ENCODE results near the gene BCL11A. TPM values are rescaled to one million over a fixed set of nuclear protein-coding genes. Genes with fewer than 3 reads are reported as not detected.

BCL11A gene
- total and polyA plus RNA-seq, 10 donors = 41.1 to 121 (median 84.0) TPM

GRCh38 chr2:60556576-60557485 is 3.4 kb upstream of the BCL11A start:
- no peak for TF ChIP-seq CTCF (IDR thresholded peaks at IDR 0.05 in 8 of 11, conservative IDR thresholded peaks at IDR 0.05 in 3 of 11)
- no peak for TF ChIP-seq POLR2A (IDR thresholded peaks at IDR 0.05)
- no peak for TF ChIP-seq POLR2AphosphoS5 (IDR thresholded peaks at IDR 0.05)
- peaks cover 15 to 67% (median 48%) of the 10 kb centered on the region in 6 donors for H3K4me1 ChIP-seq
- intact Hi-C loops (cut with DNase I; ENCODE audit: low total_unique reads) = loop anchor here (10.0 kb wide), 1 partner anchor 1252 kb away; no protein-coding TSS in a partner anchor
- no peaks in the 10 kb centered on the region for H3K36me3 ChIP-seq
- DNase-seq = peak; percentile 85
- WGBS, 5 donors = 1 to 2% (median 1%) methylated on average over 31 of the region's 31 CpGs
- peak overlapping the region; percentile 10 to 94 (median 77) for H3K4me3 ChIP-seq
- peaks cover 0 to 86% (median 27%) of the 10 kb centered on the region in 7 donors for H3K27me3 ChIP-seq (replicated peaks in 1 of 7)
- H3K27ac ChIP-seq = peak overlapping the region; percentile 9 to 92 (median 85)
- no peaks in the 10 kb centered on the region for H3K9me3 ChIP-seq

- Histone ChIP-seq H3K9me3 (no peaks in the 10 kb centered on the region), H3K4me1 (peaks cover 15 to 74% (median 53%) of the 10 kb centered on the region in 6 donors), H3K27ac (peak overlapping the region in 7 of 8 donors; percentile 81 to 92 (median 86)), H3K36me3 (no peaks in the 10 kb centered on the region), H3K27me3 (replicated peaks in 1 of 7) (peaks cover 0 to 92% (median 32%) of the 10 kb centered on the region in 7 donors), H3K4me3 (peak overlapping the region in 7 of 8 donors; percentile 22 to 94 (median 83))
- intact Hi-C loops (cut with DNase I; ENCODE audit: low total_unique reads) = loop anchor here (10.0 kb wide), 1 partner anchor 1251 kb away; no protein-coding TSS in a partner anchor
- TF ChIP-seq POLR2A (IDR thresholded peaks at IDR 0.05) (no peak), POLR2AphosphoS5 (IDR thresholded peaks at IDR 0.05) (no peak), CTCF (IDR thresholded peaks at IDR 0.05 in 8 of 11, conservative IDR thresholded peaks at IDR 0.05 in 3 of 11) (no peak)
- DNase-seq = no peak
- WGBS, 5 donors = 12 to 23% (median 14%) methylated on average over 5 of the region's 5 CpGs
Observed at GRCh38 chr2:60556175-60556574, 2.7 kb upstream of the BCL11A start.

DNA sequence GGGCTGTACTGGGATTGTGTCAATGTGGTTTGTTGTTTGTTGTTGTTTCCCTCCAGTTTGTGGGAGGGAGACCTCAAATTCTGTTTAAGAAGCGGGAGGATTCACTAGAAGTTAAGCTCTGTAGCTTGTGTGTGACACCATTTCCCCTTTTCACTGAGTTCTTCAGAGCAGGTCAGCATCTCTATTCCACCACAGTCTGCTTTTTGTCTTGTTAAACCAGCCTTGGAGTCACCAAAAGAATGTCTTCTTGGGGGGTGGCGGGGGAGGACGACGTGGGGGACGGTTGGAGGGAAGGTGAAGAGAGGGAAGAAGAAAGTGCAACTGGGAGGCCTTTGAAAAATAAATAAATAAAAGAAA is 2.3 kb upstream of the BCL11A start:
- Histone ChIP-seq H3K4me1 (peaks cover 19 to 78% (median 57%) of the 10 kb centered on the region in 6 donors), H3K36me3 (no peaks in the 10 kb centered on the region), H3K9me3 (no peaks in the 10 kb centered on the region), H3K4me3 (peak overlapping the region; percentile 63 to 94 (median 82)), H3K27me3 (replicated peaks in 1 of 7) (peaks cover 0 to 96% (median 36%) of the 10 kb centered on the region in 7 donors), H3K27ac (peak overlapping the region; percentile 44 to 92 (median 85))
- WGBS, 5 donors = 1 to 7% (median 3%) methylated on average over 5 of the region's 5 CpGs
- TF ChIP-seq POLR2AphosphoS5 (IDR thresholded peaks at IDR 0.05) = no peak
- TF ChIP-seq CTCF (IDR thresholded peaks at IDR 0.05 in 8 of 11, conservative IDR thresholded peaks at IDR 0.05 in 3 of 11) = no peak
- TF ChIP-seq POLR2A (IDR thresholded peaks at IDR 0.05) = no peak
- DNase-seq = no peak
- intact Hi-C loops (cut with DNase I; ENCODE audit: low total_unique reads) = loop anchor here (10.0 kb wide), 1 partner anchor 1251 kb away; no protein-coding TSS in a partner anchor
